IMR-90 (cell line): Measurements from ENCODE around the gene FN1. TPM values are rescaled to one million over a fixed set of nuclear protein-coding genes. Genes with fewer than 3 reads are reported as not detected.

Experiments used
- ATAC-seq: fragments of 200-7000 bp; cut with Tn5 transposase; 2 replicates; pipeline ENCODE4 v1.9.1; 2020; ENCODE audit warnings: low read depth, mild to moderate bottlenecking, moderate library complexity
- BruUV-seq: library from RNA; stranded (reverse); fragments of 400-500 nt; replicated peaks from 2 replicates; lab custom pipeline; 2021; lab: Mats Ljungman, UMichigan
- CTCF ChIA-PET: fragments of 300-600 bp; formaldehyde crosslinking; extraction: SDS; loops from one replicate; lab custom pipeline; 2021; ENCODE audit warnings: antibody characterized with exemption; lab: Yijun Ruan, JAX
- POLR2A ChIA-PET: fragments of 300-600 bp; sonication (Branson Sonifier 250); formaldehyde crosslinking; loops from one replicate; lab custom pipeline; 2022; ENCODE audit warnings: antibody characterized with exemption; ENCODE audit not compliant: unreplicated experiment; lab: Charles Lee
- DNase-seq: peaks from one replicate; pipeline ENCODE4 v3.0.0; 2013
- H2AFZ ChIP-seq: replicated peaks from 2 replicates; pipeline ENCODE3; 2013; ENCODE audit warnings: low read length, mild to moderate bottlenecking; ENCODE audit not compliant: poor library complexity
- H2AK5ac ChIP-seq: 2 replicates; pipeline ENCODE4 v1.6.1; 2013; ENCODE audit warnings: low read depth, low read length, inconsistent platforms
- H2AK9ac ChIP-seq: replicated peaks from 2 replicates; pipeline ENCODE3; 2013; ENCODE audit warnings: mild to moderate bottlenecking, low read depth, low read length, moderate library complexity; ENCODE audit not compliant: poor library complexity
- H2BK120ac ChIP-seq: 2 replicates; pipeline ENCODE4 v1.6.1; 2013; ENCODE audit warnings: low read depth, low read length, inconsistent platforms
- H2BK15ac ChIP-seq: 3 replicates; pipeline ENCODE4 v1.6.1; 2013; ENCODE audit warnings: low read depth, low read length, inconsistent platforms
- H2BK20ac ChIP-seq: 2 replicates; pipeline ENCODE4 v1.6.1; 2013; ENCODE audit warnings: low read depth, mild to moderate bottlenecking, inconsistent platforms, low read length, moderate library complexity
- H2BK5ac ChIP-seq: 2 replicates; pipeline ENCODE4 v1.6.1; 2013; ENCODE audit warnings: mild to moderate bottlenecking, low read depth, low read length, inconsistent platforms; ENCODE audit not compliant: poor library complexity, severe bottlenecking
- H3K14ac ChIP-seq: replicated peaks from 2 replicates; pipeline ENCODE4 v1.6.1; 2013; ENCODE audit warnings: low read depth, low read length, inconsistent platforms
- H3K18ac ChIP-seq: 2 replicates; pipeline ENCODE4 v1.6.1; 2013; ENCODE audit warnings: low read depth, low read length, control low read depth
- H3K23ac ChIP-seq: 2 replicates; pipeline ENCODE4 v1.6.1; 2013; ENCODE audit warnings: low read depth, low read length, inconsistent platforms
- H3K27ac ChIP-seq: 2 replicates; pipeline ENCODE4 v1.5.1; 2013; ENCODE audit warnings: mild to moderate bottlenecking, control low read depth, low read length; ENCODE audit not compliant: insufficient read depth
- H3K27me3 ChIP-seq: 2 replicates; pipeline ENCODE4 v1.6.1; 2013; ENCODE audit warnings: low read length; ENCODE audit not compliant: control insufficient read depth, insufficient read depth
- H3K36me3 ChIP-seq: 2 replicates; pipeline ENCODE4 v1.6.1; 2013; ENCODE audit warnings: low read length, mixed read lengths; ENCODE audit not compliant: control insufficient read depth, insufficient read depth
- H3K4ac ChIP-seq: 2 replicates; pipeline ENCODE4 v1.6.1; 2013; ENCODE audit warnings: low read depth, low read length, inconsistent platforms
- H3K4me1 ChIP-seq: 2 replicates; pipeline ENCODE4 v1.6.1; 2013; ENCODE audit warnings: low read length, mixed read lengths; ENCODE audit not compliant: control insufficient read depth, insufficient read depth
- H3K4me2 ChIP-seq: 2 replicates; pipeline ENCODE4 v1.6.1; 2013; ENCODE audit warnings: low read depth, mild to moderate bottlenecking, control low read depth, low read length, moderate library complexity
- H3K4me3 ChIP-seq: 2 replicates; pipeline ENCODE4 v1.5.1; 2013; ENCODE audit warnings: low read depth, mild to moderate bottlenecking, control low read depth, low read length, moderate library complexity; ENCODE audit not compliant: insufficient read depth
- H3K56ac ChIP-seq: 2 replicates; pipeline ENCODE4 v1.6.1; 2013; ENCODE audit warnings: low read length, inconsistent platforms; ENCODE audit not compliant: insufficient read depth; ENCODE audit errors: extremely low read depth
- H3K79me1 ChIP-seq, 2 experiments: 2 replicates each; pipeline ENCODE4 v1.6.1; 2013; ENCODE audit warnings: low read length in 2 of 2, inconsistent platforms in 1 of 2, low read depth in 1 of 2
- H3K9ac ChIP-seq: 2 replicates; pipeline ENCODE4 v1.6.1; 2013; ENCODE audit warnings: low read depth, low read length, control low read depth
- H3K9me1 ChIP-seq: 2 replicates; pipeline ENCODE4 v1.6.1; 2013; ENCODE audit warnings: low read length, inconsistent platforms; ENCODE audit not compliant: insufficient read depth
- H3K9me3 ChIP-seq: 2 replicates; pipeline ENCODE4 v1.6.1; 2013; ENCODE audit warnings: low read length; ENCODE audit not compliant: control insufficient read depth, insufficient read depth
- H4K20me1 ChIP-seq: 2 replicates; pipeline ENCODE4 v1.6.1; 2013; ENCODE audit warnings: low read length, inconsistent platforms; ENCODE audit not compliant: insufficient read depth
- H4K5ac ChIP-seq: 2 replicates; pipeline ENCODE4 v1.6.1; 2013; ENCODE audit warnings: mild to moderate bottlenecking, low read depth, low read length, control low read depth
- H4K8ac ChIP-seq, 2 experiments: 2 replicates each; pipeline ENCODE4 v1.6.1; 2013; ENCODE audit warnings: low read depth in 2 of 2, low read length in 2 of 2, control low read depth in 1 of 2, inconsistent platforms in 1 of 2
- H4K91ac ChIP-seq: 2 replicates; pipeline ENCODE4 v1.6.1; 2013; ENCODE audit warnings: low read depth, low read length, inconsistent platforms; ENCODE audit not compliant: insufficient read depth
- BHLHE40 ChIP-seq: fragments of 150-350 bp; IDR thresholded peaks from 2 replicates; pipeline ENCODE4 v1.6.1; 2016; ENCODE audit warnings: mild to moderate bottlenecking, low read depth, low read length
- CEBPB ChIP-seq: IDR thresholded peaks from 2 replicates; pipeline ENCODE4 v1.6.1; 2012; ENCODE audit warnings: low read depth, low read length, improper control_type of control experiment
- CHD1 ChIP-seq: IDR thresholded peaks from 2 replicates; pipeline ENCODE4 v1.6.1; 2012; ENCODE audit warnings: low read depth, low read length, improper control_type of control experiment
- CTCF ChIP-seq: conservative IDR thresholded peaks from 2 replicates; pipeline ENCODE4 v1.5.1; 2012; ENCODE audit warnings: mild to moderate bottlenecking, low read depth, low read length, improper control_type of control experiment
- ELK1 ChIP-seq: fragments of 150-350 bp; IDR thresholded peaks from 2 replicates; pipeline ENCODE4 v1.6.1; 2016; ENCODE audit warnings: low read depth, mild to moderate bottlenecking, low read length, moderate library complexity, borderline replicate concordance
- FOS ChIP-seq: fragments of 150-350 bp; IDR thresholded peaks from 2 replicates; pipeline ENCODE4 v1.6.1; 2016; ENCODE audit warnings: low read depth, low read length
- MAFK ChIP-seq: IDR thresholded peaks from 2 replicates; pipeline ENCODE4 v1.6.1; 2012; ENCODE audit warnings: low read depth, low read length, improper control_type of control experiment
- MAZ ChIP-seq: IDR thresholded peaks from 2 replicates; pipeline ENCODE4 v1.6.1; 2012; ENCODE audit warnings: low read depth, mild to moderate bottlenecking, low read length, improper control_type of control experiment, moderate library complexity, borderline replicate concordance
- MXI1 ChIP-seq: IDR thresholded peaks from 2 replicates; pipeline ENCODE4 v1.6.1; 2012; ENCODE audit warnings: low read depth, mild to moderate bottlenecking, low read length, moderate library complexity, borderline replicate concordance
- NFE2L2 ChIP-seq: fragments of 150-350 bp; IDR thresholded peaks from 2 replicates; pipeline ENCODE4 v1.6.1; 2016; ENCODE audit warnings: low read depth, mild to moderate bottlenecking, low read length
- POLR2A ChIP-seq: IDR thresholded peaks from 2 replicates; pipeline ENCODE4 v1.6.1; 2012; ENCODE audit warnings: mild to moderate bottlenecking, low read depth, low read length
- RAD21 ChIP-seq: IDR thresholded peaks from 2 replicates; pipeline ENCODE4 v1.6.1; 2012; ENCODE audit warnings: low read length, improper control_type of control experiment
- RCOR1 ChIP-seq: IDR thresholded peaks from 2 replicates; pipeline ENCODE4 v1.6.1; 2012; ENCODE audit warnings: mild to moderate bottlenecking, low read length, improper control_type of control experiment; ENCODE audit not compliant: insufficient replicate concordance
- RFX5 ChIP-seq: IDR thresholded peaks from 2 replicates; pipeline ENCODE4 v1.8.0; 2012; ENCODE audit warnings: low read depth, mild to moderate bottlenecking, low read length, moderate library complexity
- SMC3 ChIP-seq: fragments of 150-350 bp; IDR thresholded peaks from 2 replicates; pipeline ENCODE4 v1.6.1; 2016; ENCODE audit warnings: low read depth, mild to moderate bottlenecking, antibody characterized with exemption, low read length, moderate library complexity
- USF2 ChIP-seq: fragments of 150-350 bp; IDR thresholded peaks from 2 replicates; pipeline ENCODE4 v1.6.1; 2017; ENCODE audit warnings: mild to moderate bottlenecking, antibody characterized with exemption, low read length, low read depth
- dilution Hi-C: fragments of 300-500 bp; cut with HindIII; formaldehyde crosslinking; loops from one replicate; pipeline ENCODE4 v1.14.3; 2018; ENCODE audit warnings: low sequenced_read_pairs; ENCODE audit not compliant: unreplicated experiment
- in situ Hi-C: fragments of 300-500 bp; cut with MboI; formaldehyde crosslinking; loops from 3 replicates; pipeline ENCODE4 v1.14.3; 2019; ENCODE audit warnings: low sequenced_read_pairs, inconsistent platforms, mixed read lengths
- intact Hi-C: fragments of 100-400 bp; cut with micrococcal nuclease; formaldehyde crosslinking; loops from 2 replicates; pipeline ENCODE4 v1.10.0; 2022
- polyA plus RNA-seq, 3 experiments: library from polyadenylated mRNA; depleted of rRNA; stranded (reverse); fragments of >200 nt; gene quantifications; 2 replicates each; pipeline ENCODE4 v1.2.3, GENCODE V29; 2012; ENCODE audit warnings: low replicate concordance in 1 of 3
- total RNA-seq: library from RNA; depleted of rRNA; stranded (reverse); fragments of >200 nt; gene quantifications from 2 replicates; pipeline ENCODE4 v1.2.3, GENCODE V29; 2012

FN1 gene
- total and polyA plus RNA-seq, 2 of the 4 experiments (the other 2 are of a cell fraction), result 8,243 to 13,004 TPM

- H2AK9ac ChIP-seq, result no peak overlapping the region
Measured at GRCh38 chr2:215392164-215392563, 43.7 kb downstream of the FN1 start.

More at GRCh38 chr2:215392164-215392563, 43.7 kb downstream of the FN1 start:
- DNase-seq, result no peak
- Histone ChIP-seq H3K23ac (no peak overlapping the region), H4K8ac (no peak overlapping the region; a peak in 1 of 4 replicates), H2BK15ac (no peak overlapping the region), H3K56ac (no peak overlapping the region), H2BK20ac (no peak overlapping the region), H3K4me1 (peaks cover 6% of the 10 kb centered on the region), H2AFZ (no peak overlapping the region), H3K79me1 (peaks cover 43 to 60% of the 10 kb centered on the region in 2 experiments), H3K18ac (no peak overlapping the region), H3K9me3 (no peaks in the 10 kb centered on the region), H4K91ac (no peak overlapping the region), H2AK5ac (no peak overlapping the region), H4K20me1 (peaks cover 13% of the 10 kb centered on the region), H3K4ac (no peak overlapping the region), H3K9ac (no peak overlapping the region), H3K27ac (no peak overlapping the region), H3K4me3 (no peak overlapping the region), H3K36me3 (peaks cover 70% of the 10 kb centered on the region), H3K27me3 (no peaks in the 10 kb centered on the region), H3K14ac (no peak overlapping the region), H2BK5ac (no peak overlapping the region), H3K9me1 (peaks cover 4% of the 10 kb centered on the region; the same call in 1 of the 2 replicates), H2BK120ac (no peak overlapping the region), H3K4me2 (no peak overlapping the region), H4K5ac (no peak overlapping the region)
- in situ Hi-C loops (no loop called here), dilution Hi-C loops (no loop called here), intact Hi-C loops (no loop called here)
- BruUV-seq, result no TSS peak
- TF ChIP-seq MAZ (no peak), CEBPB (no peak), RAD21 (no peak), USF2 (no peak), BHLHE40 (no peak), NFE2L2 (no peak), SMC3 (no peak), RCOR1 (no peak), FOS (no peak), MAFK (no peak), CHD1 (no peak), POLR2A (no peak), RFX5 (no peak), MXI1 (no peak), ELK1 (no peak), CTCF (no peak)
- POLR2A ChIA-PET, result no interaction called here
- no peak for ATAC-seq
- CTCF ChIA-PET, result no interaction called here
